IPS-NIHi7 (cell line): ENCODE data around the gene PRRT1.
"Not testable (repeated sequence)": the region's sequence is repeated elsewhere in the genome, so short reads cannot be mapped to it uniquely, and the experiment has no call there.

Experiments used
- DNase-seq: peaks from one replicate; pipeline ENCODE4 v3.0.0; 2012; ENCODE audit warnings: mixed read lengths; ENCODE audit errors: extremely low spot score

Gene PRRT1

GRCh38 chr6:32126880-32127279 lies 24.9 kb downstream of the PRRT1 start:
- DNase-seq, result no peak

GRCh38 chr6:32123681-32124080 lies 28.1 kb downstream of the PRRT1 start:
- DNase-seq, result no peak

- no peak for DNase-seq
Observed at GRCh38 chr6:32120573-32121059, 31.1 kb downstream of the PRRT1 start.

- DNase-seq, result peak; percentile 90
Observed at GRCh38 chr6:32118782-32119628, 32.7 kb downstream of the PRRT1 start.

- no peak for DNase-seq
Observed at GRCh38 chr6:32117461-32117860, 34.3 kb downstream of the PRRT1 start.

GRCh38 chr6:32116674-32117073 lies 35.1 kb downstream of the PRRT1 start:
- peak; percentile 63 for DNase-seq

GRCh38 chr6:32115623-32116022 lies 36.1 kb downstream of the PRRT1 start:
- DNase-seq, result no peak

- no peak for DNase-seq
Observed at GRCh38 chr6:32114796-32115195, 36.9 kb downstream of the PRRT1 start.

- DNase-seq, result peak; percentile 67
Observed at GRCh38 chr6:32113386-32114352, 38.1 kb downstream of the PRRT1 start.

- DNase-seq, result no peak
Observed at GRCh38 chr6:32112431-32112980, 39.2 kb downstream of the PRRT1 start.

- no peak for DNase-seq
Observed at GRCh38 chr6:32111424-32112066, 40.2 kb downstream of the PRRT1 start.

- no peak for DNase-seq
Observed at GRCh38 chr6:32110632-32111031, 41.1 kb downstream of the PRRT1 start.

GRCh38 chr6:32109765-32110160 lies 42.0 kb downstream of the PRRT1 start:
- no peak for DNase-seq

- DNase-seq, result peak; percentile 31
Observed at GRCh38 chr6:32109114-32109764, 42.5 kb downstream of the PRRT1 start, which contains the start of gene TNXB. TNXB (minus strand) TSS chr6:32109338; CDS start chr6:32098198, 11,140 bp downstream.

GRCh38 chr6:32108727-32109113 lies 43.0 kb downstream of the PRRT1 start:
- no peak for DNase-seq

- peak; percentile 21 for DNase-seq
Observed at GRCh38 chr6:32108094-32108627, 43.6 kb downstream of the PRRT1 start.

GRCh38 chr6:32107406-32107805 lies 44.3 kb downstream of the PRRT1 start:
- no peak for DNase-seq

- DNase-seq, result no peak
Observed at GRCh38 chr6:32105433-32105832, 46.3 kb downstream of the PRRT1 start.

- no peak for DNase-seq
Observed at GRCh38 chr6:32102255-32102654, 49.5 kb downstream of the PRRT1 start.

- not testable (repeated sequence) for DNase-seq
Observed at GRCh38 chr6:32100251-32100650, 51.5 kb downstream of the PRRT1 start.
